GM12878 (cell line): ENCODE data around the gene FGF13. TPM values are rescaled to one million over a fixed set of nuclear protein-coding genes. Genes with fewer than 3 reads are reported as not detected.

Experiments
- ATAC-seq: fragments of 200-7000 bp; cut with Tn5 transposase; 3 replicates; pipeline ENCODE4 v1.9.1; 2020; ENCODE audit warnings: mild to moderate bottlenecking, moderate library complexity
- BruUV-seq: library from RNA; stranded (reverse); fragments of 400-500 nt; replicated peaks from 2 replicates; lab custom pipeline; 2021; lab: Mats Ljungman, UMichigan
- CTCF ChIA-PET: fragments of 300-600 bp; sonication (Branson Sonifier 250); formaldehyde crosslinking; extraction: SDS; loops from one replicate; lab custom pipeline; 2021; ENCODE audit warnings: inconsistent platforms; lab: Yijun Ruan, JAX
- POLR2A ChIA-PET: fragments of 350-600 bp; formaldehyde crosslinking; extraction: SDS; loops from one replicate; lab custom pipeline; 2021; ENCODE audit warnings: inconsistent platforms; lab: Charles Lee
- RAD21 ChIA-PET: fragments of 300-600 bp; sonication (Branson Sonifier 250); formaldehyde crosslinking; loops from one replicate; lab custom pipeline; 2023; ENCODE audit warnings: antibody characterized with exemption; ENCODE audit not compliant: unreplicated experiment; lab: Charles Lee
- SMC1A ChIA-PET: fragments of 300-600 bp; sonication (Branson Sonifier 250); formaldehyde crosslinking; loops from one replicate; lab custom pipeline; 2023; ENCODE audit not compliant: unreplicated experiment, uncharacterized antibody; lab: Charles Lee
- DNase-seq: peaks from one replicate; pipeline ENCODE4 v3.0.0-alpha.2; 2011; ENCODE audit warnings: low read depth, low spot score
- FAIRE-seq: peaks from 3 replicates; lab custom pipeline; 2011; peaks lifted over from hg19 to GRCh38; lab: Jason Lieb, UNC
- H2AFZ ChIP-seq: 2 replicates; pipeline ENCODE4 v1.6.0; 2011; ENCODE audit warnings: low read depth, low read length, control low read depth; ENCODE audit not compliant: control insufficient read depth
- H3K27ac ChIP-seq: 2 replicates; pipeline ENCODE4 v1.5.1; 2011; ENCODE audit warnings: control low read depth; ENCODE audit not compliant: control insufficient read depth, insufficient read depth
- H3K27me3 ChIP-seq, 2 experiments: replicated peaks in 1 of 2; 2 replicates each; pipeline versions ENCODE4 v1.6.0 to v1.6.1; 2011; ENCODE audit warnings: low read length in 1 of 2; ENCODE audit not compliant: control insufficient read depth in 2 of 2, insufficient read depth in 2 of 2
- H3K36me3 ChIP-seq, 2 experiments: 2 replicates each; pipeline ENCODE4 v1.5.1; 2011; ENCODE audit warnings: low read length in 1 of 2; ENCODE audit not compliant: control insufficient read depth in 2 of 2, insufficient read depth in 2 of 2
- H3K4me1 ChIP-seq: 2 replicates; pipeline ENCODE4 v1.6.1; 2011; ENCODE audit warnings: mild to moderate bottlenecking, low read length, moderate library complexity, mixed read lengths; ENCODE audit not compliant: control insufficient read depth, insufficient read depth
- H3K4me2 ChIP-seq: 2 replicates; pipeline ENCODE4 v1.6.0; 2011; ENCODE audit warnings: control low read depth; ENCODE audit not compliant: control insufficient read depth, insufficient read depth
- H3K4me3 ChIP-seq: fragments of 200-600 bp; sonication (generic); 2 replicates; pipeline ENCODE4 v1.5.1; 2016
- H3K79me2 ChIP-seq: 2 replicates; pipeline ENCODE4 v1.6.0; 2011; ENCODE audit warnings: low read length; ENCODE audit not compliant: control insufficient read depth, insufficient read depth
- H3K9ac ChIP-seq: 2 replicates; pipeline ENCODE4 v1.8.0; 2011; ENCODE audit warnings: low read length, control low read depth, mixed read lengths; ENCODE audit not compliant: control insufficient read depth, insufficient read depth
- H3K9me3 ChIP-seq: replicated peaks from 3 replicates; pipeline ENCODE4 v1.5.1; 2011; ENCODE audit warnings: mild to moderate bottlenecking, low read length; ENCODE audit not compliant: control insufficient read depth, insufficient read depth
- H4K20me1 ChIP-seq: 2 replicates; pipeline ENCODE4 v1.6.0; 2011; ENCODE audit not compliant: control insufficient read depth, insufficient read depth
- ATF7 ChIP-seq: fragments of 450-650 bp; IDR thresholded peaks from 2 replicates; pipeline ENCODE4 v1.6.1; 2016; ENCODE audit warnings: low read depth, mild to moderate bottlenecking
- BACH1 ChIP-seq: fragments of 450-650 bp; IDR thresholded peaks from 2 replicates; pipeline ENCODE4 v1.6.1; 2017; ENCODE audit warnings: mild to moderate bottlenecking, borderline replicate concordance
- BCL11A ChIP-seq: IDR thresholded peaks from 2 replicates; pipeline ENCODE4 v1.6.1; 2011; ENCODE audit warnings: low read depth, low read length
- BHLHE40 ChIP-seq, 2 experiments: fragments of 450-650 bp in 1 of 2; IDR thresholded peaks; 2 replicates each; pipeline ENCODE4 v1.6.1; 2011 to 2017; ENCODE audit warnings: low read depth in 2 of 2, borderline replicate concordance in 1 of 2, improper control_type of control experiment in 1 of 2, low read length in 1 of 2, mild to moderate bottlenecking in 1 of 2
- IRF4 ChIP-seq: IDR thresholded peaks from 2 replicates; pipeline ENCODE4 v1.6.1; 2011; ENCODE audit warnings: low read depth, low read length
- MXI1 ChIP-seq: fragments of 150-350 bp; IDR thresholded peaks from 2 replicates; pipeline ENCODE4 v1.6.1; 2011; ENCODE audit warnings: low read depth, mild to moderate bottlenecking, inconsistent platforms, low read length, improper control_type of control experiment
- NFXL1 ChIP-seq: fragments of 450-650 bp; IDR thresholded peaks from 2 replicates; pipeline ENCODE4 v1.6.1; 2017; ENCODE audit warnings: antibody characterized with exemption, mild to moderate bottlenecking, borderline replicate concordance
- NFYB ChIP-seq: IDR thresholded peaks from 2 replicates; pipeline ENCODE4 v1.6.1; 2011; ENCODE audit warnings: low read depth, mild to moderate bottlenecking, low read length, improper control_type of control experiment, moderate library complexity; ENCODE audit not compliant: insufficient read depth
- NR2C2 ChIP-seq: IDR thresholded peaks from 2 replicates; pipeline ENCODE4 v1.6.1; 2011; ENCODE audit warnings: borderline replicate concordance, low read depth; ENCODE audit not compliant: control insufficient read depth, insufficient read length
- PAX8 ChIP-seq: fragments of 450-650 bp; IDR thresholded peaks from 2 replicates; pipeline ENCODE4 v1.6.1; 2017; ENCODE audit warnings: mild to moderate bottlenecking, moderate library complexity
- POLR2AphosphoS5 ChIP-seq: IDR thresholded peaks from 2 replicates; pipeline ENCODE4 v1.6.1; 2011; ENCODE audit warnings: mild to moderate bottlenecking, low read length, inconsistent platforms
- POU2F2 ChIP-seq: IDR thresholded peaks from 3 replicates; pipeline ENCODE4 v1.6.1; 2011; ENCODE audit warnings: low read depth, mild to moderate bottlenecking, low read length, borderline replicate concordance
- RUNX3 ChIP-seq: IDR thresholded peaks from 2 replicates; pipeline ENCODE4 v1.6.1; 2012; ENCODE audit warnings: low read length, inconsistent platforms
- SREBF2 ChIP-seq: IDR thresholded peaks from 2 replicates; pipeline ENCODE4 v1.6.1; 2012; ENCODE audit warnings: mild to moderate bottlenecking, low read length
- SRF ChIP-seq, 2 experiments: IDR thresholded peaks; 2 replicates each; pipeline ENCODE4 v1.6.1; 2011; ENCODE audit warnings: low read depth in 2 of 2, low read length in 2 of 2, mild to moderate bottlenecking in 1 of 2, moderate library complexity in 1 of 2
- WRNIP1 ChIP-seq: IDR thresholded peaks from 2 replicates; pipeline ENCODE4 v1.6.1; 2011; ENCODE audit warnings: low read depth, low read length, improper control_type of control experiment, borderline replicate concordance
- YY1 ChIP-seq: IDR thresholded peaks from 2 replicates; pipeline ENCODE4 v1.6.1; 2011; ENCODE audit warnings: low read depth, mild to moderate bottlenecking, low read length
- ZBTB11 ChIP-seq: fragments of 450-650 bp; formaldehyde crosslinking; IDR thresholded peaks from 2 replicates; pipeline ENCODE4 v1.5.0; 2022; ENCODE audit warnings: mild to moderate bottlenecking, missing genetic modification characterization
- WGBS: methylation state at CpG from one replicate; pipeline ENCODE4 v1.1.6; 2016; ENCODE audit warnings: low lambda C conversion rate; ENCODE audit not compliant: insufficient replicate concordance, insufficient coverage; ENCODE audit errors: missing lambda C conversion rate; 5-methylcytosine and 5-hydroxymethylcytosine counted together
- in situ Hi-C: fragments of 300-500 bp; cut with MboI; formaldehyde crosslinking; loops from 9 replicates; pipeline ENCODE4 v1.14.3; 2018; ENCODE audit warnings: mixed read lengths
- intact Hi-C: fragments of 100-400 bp; cut with micrococcal nuclease; formaldehyde crosslinking; loops from one replicate; pipeline ENCODE4 v1.14.2; 2022; ENCODE audit not compliant: unreplicated experiment
- polyA plus RNA-seq, 11 experiments: library from polyadenylated mRNA; depleted of rRNA in 4 of 11; unstranded in 6 of 11; stranded (reverse) in 5 of 11; fragments of >200 nt; fragmentation: Nextera tagmentation in 4 of 11; fragmentation: Illumina TruSeq in 1 of 11; extraction: Ambion mirVana in 4 of 11; extraction: Trizol in 1 of 11; gene quantifications; 1 replicate in 1 of 11; 2 replicates in 10 of 11; pipeline versions ENCODE4 v1.2.1 to v1.2.3, GENCODE V29; 2011 to 2016; ENCODE audit warnings: inconsistent platforms in 2 of 11, missing spikeins in 2 of 11, low read depth in 1 of 11
- total RNA-seq, 4 experiments: library from RNA; depleted of rRNA in 3 of 4; stranded (reverse); fragments of >200 nt in 3 of 4; fragmentation: Illumina TruSeq in 1 of 4; extraction: Trizol in 1 of 4; gene quantifications; 2 replicates each; pipeline versions ENCODE4 v1.2.1 to v1.2.3, GENCODE V29; 2013 to 2021

The FGF13 gene
- total and polyA plus RNA-seq, 10 of the 15 experiments (the other 5 are each of a cell fraction or from before 2014, with no cell fraction given) = 0.08 to 0.68 (median 0.28) TPM; not detected in 1

- Histone ChIP-seq H4K20me1 (no peaks in the 10 kb centered on the region), H3K4me3 (no peak overlapping the region), H3K36me3 (no peaks in the 10 kb centered on the region), H3K4me2 (no peak overlapping the region), H3K9me3 (no peaks in the 10 kb centered on the region; the same call in 2 of the 3 replicates), H3K4me1 (no peaks in the 10 kb centered on the region), H3K27ac (no peak overlapping the region), H3K79me2 (no peaks in the 10 kb centered on the region), H3K9ac (no peak overlapping the region), H3K27me3 (peaks cover 0 to 2% of the 10 kb centered on the region in 2 experiments; a peak in 1 of 4 replicates), H2AFZ (no peak overlapping the region)
- no TSS peak for BruUV-seq
- CTCF ChIA-PET = no interaction called here
- RAD21 ChIA-PET = no interaction called here
- POLR2A ChIA-PET = no interaction called here
- intact Hi-C loops = no loop called here
- WGBS = 48% methylated on average over 2 of the region's 2 CpGs
- SMC1A ChIA-PET = no interaction called here
- ATAC-seq (no peak), DNase-seq (no peak), FAIRE-seq (no peak)
- TF ChIP-seq NFXL1 (no peak), SREBF2 (no peak), PAX8 (no peak)
- in situ Hi-C loops = no loop called here
These were observed 3.2 kb downstream of the FGF13 start for GRCh38 chrX:138708268-138708667.

GRCh38 chrX:138704596-138704995 lies 6.9 kb downstream of the FGF13 start:
- DNase-seq = no peak
- ChIA-PET SMC1A (no interaction called here), POLR2A (no interaction called here), CTCF (no interaction called here), RAD21 (no interaction called here)
- no peaks in the 10 kb centered on the region for H3K4me1 ChIP-seq
- no peaks in the 10 kb centered on the region for H3K36me3 ChIP-seq
- H3K4me2 ChIP-seq = no peak overlapping the region
- H3K9me3 ChIP-seq = no peaks in the 10 kb centered on the region
- no peak overlapping the region for H2AFZ ChIP-seq
- no peak overlapping the region for H3K9ac ChIP-seq
- in situ Hi-C loops = no loop called here
- no peaks in the 10 kb centered on the region for H4K20me1 ChIP-seq
- no peak for ATAC-seq
- H3K27ac ChIP-seq = no peak overlapping the region
- H3K79me2 ChIP-seq = no peaks in the 10 kb centered on the region
- intact Hi-C loops = no loop called here
- BruUV-seq = no TSS peak
- FAIRE-seq = no peak
- 59% methylated on average over 4 of the region's 4 CpGs for WGBS
- no peaks in the 10 kb centered on the region for H3K27me3 ChIP-seq
- H3K4me3 ChIP-seq = no peak overlapping the region
- no peak for TF ChIP-seq IRF4
- TF ChIP-seq MXI1 = no peak
- TF ChIP-seq ATF7 = no peak
- no peak for TF ChIP-seq BCL11A
- no peak for TF ChIP-seq BACH1
- TF ChIP-seq BHLHE40 (IDR thresholded peaks at IDR 0.05; ENCODE audit: borderline replicate concordance in 1 of 2, low read depth in 2 of 2, low read length in 1 of 2) = no peak
- no peak for TF ChIP-seq RUNX3
- no peak for TF ChIP-seq POLR2AphosphoS5
- TF ChIP-seq NR2C2 = no peak
- TF ChIP-seq WRNIP1 = no peak
- TF ChIP-seq POU2F2 = no peak
- TF ChIP-seq NFYB = no peak
- no peak for TF ChIP-seq SRF (IDR thresholded peaks at IDR 0.05; ENCODE audit: low read depth in 2 of 2, low read length in 2 of 2)
- TF ChIP-seq YY1 = no peak
- TF ChIP-seq ZBTB11 = no peak
